ENCODE measurements around the gene GJA3. TPM values are rescaled to one million over a fixed set of nuclear protein-coding genes. Genes with fewer than 3 reads are reported as not detected.

GJA3 gene
- total and polyA plus RNA-seq, 9 of the 15 experiments (the other 6 are each of a cell fraction or from before 2014, with no cell fraction given), result 0.03 to 0.13 (median 0.04) TPM; not detected in 4

DNA sequence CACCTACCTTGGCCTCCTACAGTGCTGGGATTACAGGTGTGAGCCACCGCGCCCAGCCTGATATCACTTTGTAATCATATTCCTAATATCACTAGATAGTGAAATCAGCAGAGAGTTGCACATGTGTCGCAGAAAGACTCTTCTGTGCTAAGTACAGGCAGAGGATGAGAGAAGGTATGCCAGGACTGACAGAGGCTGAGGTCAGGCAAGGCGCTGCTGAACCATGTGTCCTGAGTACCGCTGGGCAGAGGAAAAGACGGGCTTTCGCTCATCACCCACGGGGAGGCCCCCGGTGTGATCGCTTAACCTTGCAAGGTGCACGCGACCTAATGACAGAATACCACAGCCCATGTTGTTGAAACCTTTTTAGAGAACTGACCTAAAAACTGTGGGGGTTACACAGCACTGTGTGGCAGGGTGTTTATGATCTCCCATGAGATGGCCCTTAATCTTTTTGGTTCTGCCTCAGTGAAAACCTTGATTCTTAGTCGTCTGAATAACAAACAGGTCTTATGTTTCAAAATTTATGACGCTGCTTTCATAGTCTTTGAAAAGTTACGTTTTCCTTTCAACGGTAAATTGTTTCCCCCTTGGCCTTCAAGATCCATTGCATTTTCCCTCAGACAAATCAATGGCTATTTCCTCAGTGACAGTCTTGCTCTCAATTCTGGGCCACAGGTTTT is 12.2 kb downstream of the GJA3 start:
- Histone ChIP-seq H2AFZ (ENCODE audit: low read depth, low read length) (no peak overlapping the region), H3K27ac (ENCODE audit: extremely low read depth, low read depth, low read length) (no peak overlapping the region), H3K27me3 (ENCODE audit: control insufficient read depth in 2 of 2, insufficient read depth in 2 of 2, low read length in 2 of 2) (peaks cover 12 to 40% of the 10 kb centered on the region in 2 experiments; a peak in 4 of 5 replicates), H3K79me2 (ENCODE audit: control insufficient read depth, insufficient read depth, low read length) (no peaks in the 10 kb centered on the region), H4K20me1 (replicated peaks; ENCODE audit: control insufficient read depth, insufficient read depth, low read length) (0 out of 2 replicates have a peak, but pooled peaks cover 5% of the 10 kb centered on the region), H3K4me2 (ENCODE audit: insufficient read depth, low read length) (no peak overlapping the region), H3K4me1 (replicated peaks in 1 of 2; ENCODE audit: control insufficient read depth in 2 of 2, insufficient read depth in 2 of 2, low read length in 2 of 2) (peaks cover 0 to 4% of the 10 kb centered on the region in 2 experiments; a peak in 1 of 5 replicates), H3K9ac (ENCODE audit: insufficient read depth in 1 of 2, low read depth in 2 of 2, low read length in 2 of 2) (no peak overlapping the region), H3K4me3 (no peak overlapping the region), H3K9me1 (ENCODE audit: control insufficient read depth, insufficient read depth, low read length) (no peaks in the 10 kb centered on the region), H3K36me3 (ENCODE audit: control insufficient read depth, insufficient read depth, low read length) (no peaks in the 10 kb centered on the region), H3K9me3 (replicated peaks; ENCODE audit: control insufficient read depth, insufficient read depth, low read depth, low read length) (no peaks in the 10 kb centered on the region)
- TF ChIP-seq ZNF354B (CRISPR knock-in tag; IDR thresholded peaks at IDR 0.05) (no peak), CC2D1A (IDR thresholded peaks at IDR 0.05) (no peak), ZNF184 (CRISPR knock-in tag; IDR thresholded peaks at IDR 0.05) (no peak), TAF7 (tag; IDR thresholded peaks at IDR 0.05) (no peak), HDAC2 (IDR thresholded peaks at IDR 0.05) (no peak), IRF2 (CRISPR knock-in tag; IDR thresholded peaks at IDR 0.05) (no peak)
- TF ChIP-seq, protein P1, sequence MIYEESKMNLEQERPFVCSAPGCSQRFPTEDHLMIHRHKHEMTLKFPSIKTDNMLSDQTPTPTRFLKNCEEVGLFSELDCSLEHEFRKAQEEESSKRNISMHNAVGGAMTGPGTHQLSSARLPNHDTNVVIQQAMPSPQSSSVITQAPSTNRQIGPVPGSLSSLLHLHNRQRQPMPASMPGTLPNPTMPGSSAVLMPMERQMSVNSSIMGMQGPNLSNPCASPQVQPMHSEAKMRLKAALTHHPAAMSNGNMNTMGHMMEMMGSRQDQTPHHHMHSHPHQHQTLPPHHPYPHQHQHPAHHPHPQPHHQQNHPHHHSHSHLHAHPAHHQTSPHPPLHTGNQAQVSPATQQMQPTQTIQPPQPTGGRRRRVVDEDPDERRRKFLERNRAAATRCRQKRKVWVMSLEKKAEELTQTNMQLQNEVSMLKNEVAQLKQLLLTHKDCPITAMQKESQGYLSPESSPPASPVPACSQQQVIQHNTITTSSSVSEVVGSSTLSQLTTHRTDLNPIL (CRISPR knock-in tag; IDR thresholded peaks at IDR 0.05), result no peak
- POLR2A ChIA-PET, result no interaction called here
- no TSS peak for BruUV-seq (replicated peaks)
- FAIRE-seq, result no peak
- in situ Hi-C loops (cut with MboI) (no loop called here), intact Hi-C loops (cut with micrococcal nuclease) (no loop called here)
- WGBS (ENCODE audit: insufficient coverage, low coverage, missing lambda C conversion rate), result 6% methylated on average over 14 of the region's 16 CpGs
- no peak for ATAC-seq
- no peak for DNase-seq (ENCODE audit: extremely low read depth in 1 of 4, low spot score in 3 of 4)
- CTCF ChIA-PET (ENCODE audit: low intra/inter-chr PET ratio), result no interaction called here
